HG03045 (cell line): ENCODE data around the gene MMP7.
"Not testable (repeated sequence)": the region's sequence is repeated elsewhere in the genome, so short reads cannot be mapped to it uniquely, and the experiment has no call there.

Experiments used
- ATAC-seq: cut with Tn5 transposase; IDR thresholded peaks from one replicate; pipeline ENCODE4 v1.9.1; 2021; ENCODE audit warnings: mild to moderate bottlenecking, moderate library complexity; ENCODE audit not compliant: unreplicated experiment

MMP7 gene

DNA sequence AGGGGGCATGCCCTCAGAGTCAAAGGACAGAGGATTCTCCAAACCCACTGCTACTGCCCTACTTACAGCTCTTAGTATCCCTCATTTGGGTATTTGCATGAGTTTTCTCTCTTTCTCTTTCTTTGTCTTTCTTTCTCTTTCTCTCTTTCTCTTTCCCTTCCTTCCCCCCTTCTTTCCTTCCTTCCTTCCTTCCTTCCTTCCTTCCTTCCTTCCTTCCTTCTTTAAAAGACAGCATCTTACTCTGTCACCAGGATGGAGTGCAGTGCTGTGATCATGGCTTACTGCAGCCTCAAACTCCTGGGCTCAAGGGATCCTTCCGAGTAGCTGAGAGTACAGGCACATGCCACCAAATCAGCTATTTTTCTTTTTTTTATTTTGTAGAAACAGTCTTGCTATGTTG lies 14.0 kb upstream of the MMP7 start:
- no peak for ATAC-seq

- no peak for ATAC-seq
These were observed 9.0 kb upstream of the MMP7 start for GRCh38 chr11:102539567-102539966.

GRCh38 chr11:102538932-102539331 lies 8.4 kb upstream of the MMP7 start:
- no peak for ATAC-seq

DNA sequence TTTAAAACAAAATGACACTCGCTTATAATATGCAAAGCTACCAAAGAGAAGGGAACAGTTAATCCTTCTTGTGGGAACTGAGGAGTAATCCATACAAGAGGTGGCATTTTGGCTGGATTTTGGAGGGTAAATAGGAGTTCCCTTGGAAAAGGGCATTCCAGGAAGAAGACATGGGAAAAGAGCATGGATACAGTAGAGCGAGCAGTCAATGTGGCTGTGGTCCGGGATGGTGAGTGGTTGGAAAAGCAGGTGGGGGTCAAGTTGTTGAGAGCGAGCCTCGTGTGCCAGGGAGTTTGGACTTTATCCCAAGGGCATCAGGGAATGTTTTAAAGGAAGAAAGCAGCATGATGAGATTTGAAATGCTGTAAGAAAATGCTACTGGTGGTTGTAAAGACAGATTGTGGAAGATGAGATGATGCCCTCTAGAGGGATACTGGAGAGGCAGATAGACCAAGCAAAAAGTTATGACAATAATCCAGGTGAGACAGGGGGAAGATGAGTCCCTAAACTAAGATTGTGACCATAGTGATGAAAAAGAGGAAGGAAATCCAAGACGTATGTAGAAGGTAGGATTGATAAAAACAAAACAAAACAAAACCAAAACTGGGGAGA lies 3.8 kb upstream of the MMP7 start:
- no peak for ATAC-seq

DNA sequence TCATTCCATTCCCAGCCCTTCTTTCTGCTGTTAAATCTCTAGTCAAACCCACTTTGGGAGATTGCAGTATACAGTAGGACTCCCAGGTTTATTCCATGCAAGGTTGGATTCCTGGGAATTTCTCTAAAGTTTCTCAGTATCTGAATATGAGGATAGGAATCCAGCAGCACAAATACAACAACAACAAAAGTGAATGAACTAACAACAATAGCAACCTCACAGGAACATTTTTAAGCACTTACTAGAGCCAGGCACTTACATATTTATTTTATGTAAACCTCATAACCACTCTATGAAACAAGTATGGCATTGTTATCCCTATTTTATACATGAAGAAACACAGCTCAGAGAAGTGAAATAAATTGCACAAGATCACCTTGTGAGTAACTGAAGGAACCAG lies 1.9 kb downstream of the MMP7 start:
- no peak for ATAC-seq

DNA sequence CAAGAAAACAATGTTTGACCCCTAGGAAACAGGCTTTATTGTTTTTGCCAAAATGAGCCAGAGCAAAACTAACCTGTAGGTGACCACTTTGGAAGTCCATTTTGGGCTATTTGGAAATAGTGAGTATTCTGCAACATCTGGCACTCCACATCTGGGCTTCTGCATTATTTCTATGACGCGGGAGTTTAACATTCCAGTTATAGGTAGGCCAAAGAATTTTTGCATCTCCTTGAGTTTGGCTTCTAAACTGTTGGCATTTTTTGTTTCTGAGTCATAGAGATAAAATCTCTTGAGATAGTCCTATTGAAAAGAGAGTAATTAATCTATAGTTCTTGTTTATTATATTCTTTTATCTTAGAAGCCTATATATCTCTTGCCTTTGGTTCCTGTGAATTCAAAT lies 2.9 kb downstream of the MMP7 start:
- ATAC-seq, result no peak

- ATAC-seq, result no peak
These were observed 3.5 kb downstream of the MMP7 start for GRCh38 chr11:102527041-102527440.

DNA sequence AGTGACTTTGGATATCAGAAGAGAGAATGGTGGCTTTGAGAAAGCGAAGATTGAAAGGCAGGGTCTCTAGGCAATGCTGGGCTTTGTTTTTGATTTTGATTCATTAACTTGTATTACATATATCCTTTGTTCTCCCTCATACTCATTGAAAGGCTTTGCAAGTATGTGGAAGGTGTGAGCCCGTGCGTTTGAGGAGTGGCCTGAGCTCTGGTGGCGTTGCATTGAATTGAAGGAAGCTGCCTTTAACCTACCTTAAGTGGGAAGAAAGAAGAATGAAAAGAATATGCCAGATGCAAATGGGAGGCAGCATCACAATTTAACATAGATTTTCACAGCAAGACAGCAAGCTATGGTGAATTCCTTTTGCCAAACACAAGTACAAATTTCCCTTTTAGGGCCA lies 6.7 kb downstream of the MMP7 start:
- ATAC-seq, result no peak

DNA sequence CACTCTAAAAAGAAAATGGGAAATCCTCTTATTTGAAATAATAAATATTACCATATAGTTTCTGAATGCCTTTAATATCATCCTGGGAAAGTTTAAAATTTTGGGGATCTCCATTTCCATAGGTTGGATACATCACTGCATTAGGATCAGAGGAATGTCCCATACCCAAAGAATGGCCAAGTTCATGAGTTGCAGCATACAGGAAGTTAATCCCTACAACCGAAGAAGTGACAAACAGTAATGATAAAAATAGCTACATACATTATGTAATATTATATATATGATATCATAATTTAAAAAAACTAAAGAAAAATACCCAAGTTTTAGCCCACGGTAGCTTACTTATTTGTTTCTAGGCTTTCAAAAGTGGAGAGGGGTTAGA lies 7.4 kb downstream of the MMP7 start:
- no peak for ATAC-seq

DNA sequence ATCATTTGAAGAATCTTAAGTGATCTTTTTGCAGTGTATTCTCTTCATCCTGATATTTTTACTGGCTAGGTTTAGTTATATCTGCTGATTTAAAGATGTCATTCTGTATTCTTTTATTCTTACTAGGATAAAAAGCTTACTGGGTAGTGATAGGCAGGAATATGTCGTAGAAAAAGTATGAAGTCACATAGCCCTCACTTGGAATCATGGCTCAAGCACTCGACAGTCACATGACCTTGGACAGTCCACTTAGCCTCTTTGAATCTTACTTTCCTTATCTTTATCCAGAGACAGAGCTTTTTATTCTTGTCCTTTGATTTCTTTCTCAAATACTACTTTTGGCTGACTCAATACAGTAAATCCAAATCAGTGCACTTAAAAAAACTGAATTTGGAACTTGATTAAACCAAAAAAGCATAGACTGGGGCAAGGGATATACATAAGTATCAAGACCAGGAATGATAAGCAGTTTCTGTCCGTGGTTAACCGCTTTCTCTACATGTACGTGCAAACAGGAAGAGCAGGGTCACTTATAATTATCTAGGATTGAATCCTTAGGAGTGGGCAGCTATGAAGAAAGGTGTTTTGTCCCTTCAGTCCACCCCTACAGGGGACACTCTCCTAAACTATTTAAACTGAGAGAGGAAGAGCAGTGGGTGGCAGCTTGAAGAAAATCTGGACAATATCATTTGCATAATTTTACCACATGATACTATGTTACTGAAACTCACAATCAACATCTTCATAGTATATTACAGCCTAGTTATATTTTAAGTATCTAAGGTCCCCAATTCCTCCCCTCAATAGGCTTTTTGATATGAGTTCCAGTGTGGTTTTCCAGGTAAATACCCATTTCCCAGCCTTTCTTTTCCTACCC lies 8.0 kb downstream of the MMP7 start:
- ATAC-seq, result no peak

DNA sequence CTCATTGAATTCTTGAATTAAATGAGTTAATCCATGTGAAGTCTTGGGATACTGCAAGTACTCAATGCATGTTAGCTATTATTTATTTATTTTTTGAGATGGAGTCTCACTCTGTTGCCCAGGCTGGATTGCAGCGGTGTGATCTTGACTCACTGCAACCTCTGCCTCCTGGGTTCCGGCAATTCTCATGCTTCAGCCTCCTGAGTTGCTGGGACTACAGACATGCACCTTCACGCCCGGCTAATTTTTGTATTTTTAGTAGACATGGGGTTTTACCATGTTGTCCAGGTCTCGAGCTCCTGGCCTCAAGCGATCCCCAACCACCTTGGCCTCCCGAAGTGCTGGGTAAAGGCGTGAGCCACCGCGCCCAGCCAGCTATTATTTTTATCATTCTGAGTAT lies 9.4 kb downstream of the MMP7 start:
- no peak for ATAC-seq

GRCh38 chr11:102520514-102520913 lies 10.0 kb downstream of the MMP7 start:
- no peak for ATAC-seq

GRCh38 chr11:102518296-102519094 lies 12.1 kb downstream of the MMP7 start:
- ATAC-seq, result no peak

GRCh38 chr11:102517670-102518069 lies 12.9 kb downstream of the MMP7 start:
- no peak for ATAC-seq

DNA sequence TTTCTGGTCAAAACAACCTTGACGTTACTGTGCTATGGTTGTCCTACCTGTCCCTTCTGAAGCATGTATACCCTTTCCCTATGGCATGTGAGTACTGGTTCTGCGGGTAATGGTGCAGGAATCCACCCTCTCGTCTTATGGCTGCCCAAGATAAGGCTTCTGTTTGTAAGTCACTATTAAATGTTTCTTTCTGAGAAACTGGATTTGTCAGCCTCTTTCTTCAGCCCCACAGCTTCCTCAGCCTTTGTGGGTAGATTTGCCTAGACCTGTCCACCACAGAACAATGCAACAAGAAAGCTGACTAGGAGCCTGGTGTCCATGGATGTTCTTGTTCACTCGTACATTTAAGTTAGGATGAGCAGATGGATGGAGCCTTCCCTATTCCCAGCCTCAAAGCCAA lies 14.4 kb downstream of the MMP7 start:
- ATAC-seq, result no peak

DNA sequence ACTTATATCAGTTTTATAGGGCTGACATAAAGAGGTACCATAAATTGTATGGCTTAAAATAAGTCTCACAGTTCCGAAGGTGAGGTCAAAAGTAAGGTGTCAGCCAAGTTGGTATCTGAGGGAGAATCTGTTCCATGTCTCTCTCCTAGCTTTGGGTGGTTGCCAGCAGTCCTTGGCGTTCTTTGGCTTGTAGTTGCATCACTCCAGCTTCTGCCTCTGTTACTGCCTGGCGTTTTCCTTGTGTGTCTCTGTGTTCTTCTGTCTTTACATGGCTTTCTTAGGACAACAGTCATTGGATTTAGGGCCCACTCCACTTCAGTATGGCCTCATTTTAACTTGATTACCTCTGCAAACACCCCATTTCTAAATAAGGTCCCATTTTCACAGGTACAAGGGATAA lies 16.7 kb downstream of the MMP7 start:
- no peak for ATAC-seq

DNA sequence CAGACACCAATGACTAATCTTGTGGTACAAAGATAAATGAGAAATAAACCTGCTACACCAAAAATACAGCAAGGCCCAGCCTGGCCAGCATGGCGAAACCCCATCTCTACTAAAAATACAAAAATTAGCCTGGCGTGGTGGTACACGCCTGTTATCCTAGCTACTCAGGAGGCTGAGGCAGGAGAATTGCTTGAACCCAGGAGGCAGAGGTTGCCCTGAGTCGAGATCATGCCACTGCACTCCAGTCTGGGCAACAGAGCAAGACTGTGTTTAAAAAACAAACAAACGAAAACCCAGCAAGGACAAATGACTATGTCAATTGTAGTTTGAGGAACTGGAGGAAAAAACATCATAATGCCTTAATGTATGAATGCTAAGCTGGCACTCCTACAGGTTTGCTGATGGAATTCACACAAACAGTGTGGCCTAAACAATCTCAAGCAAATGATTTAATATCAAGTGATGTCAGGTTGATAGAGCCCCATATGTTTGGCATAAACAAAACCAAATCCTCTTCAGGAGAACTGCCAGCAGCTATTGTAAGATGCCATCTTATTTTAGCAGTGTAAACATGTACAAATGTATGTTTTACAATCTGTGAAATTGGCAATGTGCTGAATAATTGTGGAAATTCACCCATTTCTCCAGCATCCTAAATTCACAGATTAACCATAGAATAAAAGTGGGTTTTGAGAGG lies 20.0 kb downstream of the MMP7 start:
- ATAC-seq, result no peak

GRCh38 chr11:102502831-102503230 lies 27.7 kb downstream of the MMP7 start:
- ATAC-seq, result not testable (repeated sequence)

DNA sequence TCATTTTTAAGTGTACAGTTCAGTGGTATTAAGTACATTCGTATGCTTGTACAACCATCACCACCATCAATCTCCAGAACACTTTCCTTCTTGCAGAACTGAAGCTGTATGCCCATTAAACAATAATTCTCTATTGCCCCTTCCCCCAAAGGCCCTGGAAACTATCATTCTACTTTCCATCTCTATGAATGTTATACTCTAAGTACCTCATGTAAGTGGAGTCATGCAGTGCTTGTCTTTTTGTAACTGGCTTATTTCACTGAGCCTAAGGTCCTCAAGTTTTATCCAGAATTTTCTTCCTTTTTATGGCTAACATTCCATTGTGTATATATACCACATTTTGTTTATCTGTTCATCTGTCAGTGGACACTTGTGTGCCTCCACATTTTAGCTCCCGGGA lies 29.7 kb downstream of the MMP7 start:
- ATAC-seq, result no peak

DNA sequence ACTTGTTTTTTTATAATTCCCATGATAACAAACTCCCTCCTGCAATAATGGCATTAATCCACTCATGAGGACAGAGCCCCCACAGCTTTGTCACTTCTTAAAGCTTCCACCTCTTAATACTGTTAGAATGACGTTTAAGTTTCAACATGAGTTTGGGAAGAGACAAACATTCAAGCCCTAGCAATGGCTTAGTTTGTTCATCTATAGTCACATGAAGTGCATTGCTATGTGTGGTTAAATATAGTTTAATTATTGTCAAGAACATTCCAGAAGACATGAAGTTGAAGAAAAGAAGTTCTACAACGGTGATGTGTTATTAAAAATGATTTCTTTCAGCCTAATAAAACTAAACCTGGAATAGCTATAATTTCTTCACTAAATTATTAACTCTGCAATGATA lies 30.6 kb downstream of the MMP7 start:
- ATAC-seq, result no peak

- ATAC-seq, result no peak
These were observed 31.4 kb downstream of the MMP7 start for GRCh38 chr11:102499151-102499550.
